C4-2B (cell line): Measurements from ENCODE around the gene MUCL1.

ENCODE experiments used
- CTCF ChIP-seq: fragments of 450-650 bp; conservative IDR thresholded peaks from 2 replicates; pipeline ENCODE4 v1.5.1; 2017; ENCODE audit warnings: mild to moderate bottlenecking
- ZFX ChIP-seq: fragments of 450-650 bp; IDR thresholded peaks from 2 replicates; pipeline ENCODE4 v1.6.1; 2017

DNA sequence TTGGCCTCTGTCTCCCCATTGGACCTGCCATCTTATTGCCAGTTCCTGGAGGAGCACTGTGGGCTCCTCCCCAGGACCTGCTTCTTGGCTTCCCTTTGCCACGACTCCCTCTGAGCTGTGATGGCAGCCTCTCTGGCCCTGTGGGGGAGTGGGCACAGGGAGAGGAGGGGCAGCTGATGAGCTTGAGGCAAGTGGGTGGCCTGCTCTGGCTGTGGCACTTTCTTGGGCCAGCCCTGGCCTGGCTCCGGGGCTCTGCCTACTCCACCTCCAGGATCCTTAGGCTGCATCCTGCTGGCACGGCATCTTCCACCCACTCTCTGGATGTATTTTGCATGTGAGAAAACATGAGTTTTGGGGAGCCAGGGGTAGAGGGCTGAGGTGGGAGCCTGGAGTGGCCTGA is 32.6 kb upstream of the MUCL1 start:
- TF ChIP-seq CTCF (no peak), ZFX (no peak)
